Endothelial cell of umbilical vein (primary cell): ENCODE measurements around the gene CSNK1G1. TPM values are rescaled to one million over a fixed set of nuclear protein-coding genes. Genes with fewer than 3 reads are reported as not detected.

Source experiments
- BruUV-seq: library from RNA; stranded (reverse); fragments of 400-500 nt; replicated peaks from 2 replicates; lab custom pipeline; 2021; lab: Mats Ljungman, UMichigan
- CTCF ChIA-PET: fragments of 300-600, 350-600 bp; sonication (Branson Sonifier 250); formaldehyde crosslinking; loops from one replicate; lab custom pipeline; 2021; ENCODE audit warnings: antibody characterized with exemption, inconsistent platforms; lab: Charles Lee
- POLR2A ChIA-PET: fragments of 300-600, 350-600 bp; sonication (Branson Sonifier 250); formaldehyde crosslinking; loops from one replicate; lab custom pipeline; 2021; ENCODE audit warnings: antibody characterized with exemption, inconsistent platforms; lab: Charles Lee
- DNase-seq: peaks from one replicate; pipeline ENCODE4 v3.0.0-alpha.2; 2011; ENCODE audit warnings: low read depth, low spot score
- FAIRE-seq: peaks from 2 replicates; lab custom pipeline; 2011; peaks lifted over from hg19 to GRCh38; lab: Jason Lieb, UNC
- H2AFZ ChIP-seq: 2 replicates; pipeline ENCODE4 v1.6.0; 2012; ENCODE audit warnings: low read depth, low read length, control low read depth, inconsistent platforms
- H3K27ac ChIP-seq: 2 replicates; pipeline ENCODE4 v1.5.1; 2011; ENCODE audit warnings: low read depth, mild to moderate bottlenecking, control low read depth, low read length, moderate library complexity; ENCODE audit not compliant: insufficient read depth
- H3K27me3 ChIP-seq, 2 experiments: 2 replicates each; pipeline versions ENCODE4 v1.6.0 to v1.6.1; 2011; ENCODE audit warnings: low read length in 2 of 2, mixed read lengths in 1 of 2; ENCODE audit not compliant: control insufficient read depth in 2 of 2, insufficient read depth in 2 of 2
- H3K36me3 ChIP-seq, 2 experiments: 2 replicates in 1 of 2; 3 replicates in 1 of 2; pipeline ENCODE4 v1.5.1; 2011; ENCODE audit warnings: low read length in 2 of 2, mild to moderate bottlenecking in 1 of 2, moderate library complexity in 1 of 2; ENCODE audit not compliant: control insufficient read depth in 2 of 2, insufficient read depth in 2 of 2; ENCODE audit errors: extremely low read depth in 1 of 2
- H3K4me1 ChIP-seq: 3 replicates; pipeline ENCODE4 v1.5.1; 2011; ENCODE audit warnings: mild to moderate bottlenecking, low read length; ENCODE audit not compliant: control insufficient read depth, insufficient read depth; ENCODE audit errors: extremely low read depth
- H3K4me2 ChIP-seq: 2 replicates; pipeline ENCODE4 v1.6.1; 2011; ENCODE audit warnings: low read length, control low read depth, mixed read lengths; ENCODE audit not compliant: insufficient read depth
- H3K4me3 ChIP-seq, 3 experiments: fragments of 200-600 bp in 1 of 3; sonication (generic), shearing (Covaris generic) in 1 of 3; replicated peaks in 1 of 3; 2 replicates each; pipeline ENCODE4 v1.5.1; 2011 to 2016; ENCODE audit warnings: control low read depth in 3 of 3, low read length in 3 of 3, mild to moderate bottlenecking in 2 of 3, inconsistent platforms in 1 of 3, low read depth in 1 of 3, moderate library complexity in 1 of 3; ENCODE audit not compliant: insufficient read depth in 1 of 3
- H3K79me2 ChIP-seq: 2 replicates; pipeline ENCODE4 v1.6.0; 2012; ENCODE audit warnings: low read length, inconsistent platforms; ENCODE audit not compliant: control insufficient read depth, insufficient read depth
- H3K9ac ChIP-seq: replicated peaks from 2 replicates; pipeline ENCODE3; 2011; ENCODE audit warnings: low read length, control low read depth; ENCODE audit not compliant: insufficient read depth; ENCODE audit errors: extremely low read depth
- H3K9me1 ChIP-seq: replicated peaks from 3 replicates; pipeline ENCODE4 v1.6.0; 2011; ENCODE audit warnings: mild to moderate bottlenecking, low read length; ENCODE audit not compliant: control insufficient read depth, insufficient read depth; ENCODE audit errors: extremely low read depth
- H3K9me3 ChIP-seq: replicated peaks from 2 replicates; pipeline ENCODE4 v1.5.1; 2012; ENCODE audit warnings: low read length, inconsistent platforms; ENCODE audit not compliant: control insufficient read depth, insufficient read depth
- H4K20me1 ChIP-seq: replicated peaks from 2 replicates; pipeline ENCODE3; 2011; ENCODE audit warnings: mild to moderate bottlenecking, low read length; ENCODE audit not compliant: control insufficient read depth, insufficient read depth; ENCODE audit errors: extremely low read depth
- EZH2 ChIP-seq: IDR thresholded peaks from 2 replicates; pipeline ENCODE4 v1.6.1; 2012; ENCODE audit warnings: borderline replicate concordance, low read depth, mild to moderate bottlenecking, moderate library complexity, low read length, inconsistent platforms; ENCODE audit not compliant: severe bottlenecking
- FOS ChIP-seq: IDR thresholded peaks from 2 replicates; pipeline ENCODE4 v1.6.1; 2011; ENCODE audit warnings: mild to moderate bottlenecking, low read length, moderate library complexity, borderline replicate concordance; ENCODE audit not compliant: insufficient read depth
- GATA2 ChIP-seq: IDR thresholded peaks from 2 replicates; pipeline ENCODE4 v1.7.0; 2011; ENCODE audit warnings: low read depth, mild to moderate bottlenecking, moderate library complexity, mixed read lengths, low read length; ENCODE audit not compliant: insufficient read length, insufficient read depth
- JUN ChIP-seq: IDR thresholded peaks from 2 replicates; pipeline ENCODE4 v1.6.1; 2011; ENCODE audit warnings: borderline replicate concordance, low read depth; ENCODE audit not compliant: insufficient read length, insufficient read depth
- MAX ChIP-seq: IDR thresholded peaks from 2 replicates; pipeline ENCODE4 v1.6.1; 2011; ENCODE audit not compliant: insufficient read depth, insufficient read length
- MYC ChIP-seq: IDR thresholded peaks from one replicate; pipeline ENCODE4 v1.6.1; 2011; ENCODE audit warnings: mild to moderate bottlenecking, low read depth, low read length
- POLR2A ChIP-seq: IDR thresholded peaks from 2 replicates; pipeline ENCODE4 v1.6.1; 2012; ENCODE audit warnings: low read depth, mild to moderate bottlenecking, control low read depth, low read length
- POLR2AphosphoS5 ChIP-seq: IDR thresholded peaks from 2 replicates; pipeline ENCODE4 v1.6.1; 2012; ENCODE audit warnings: low read depth, mild to moderate bottlenecking, control low read depth, low read length, moderate library complexity; ENCODE audit not compliant: insufficient read depth
- dilution Hi-C: fragments of 300-500 bp; cut with MboI; formaldehyde crosslinking; loops from one replicate; pipeline ENCODE4 v1.15.0; 2019; ENCODE audit warnings: low sequenced_read_pairs; ENCODE audit not compliant: extremely low pct_ligation_motif_present
- intact Hi-C: fragments of 100-400 bp; cut with micrococcal nuclease; formaldehyde crosslinking; loops from one replicate; pipeline ENCODE4 v1.10.0; 2022
- polyA plus RNA-seq, 4 experiments: library from polyadenylated mRNA; depleted of rRNA in 3 of 4; stranded (reverse) in 3 of 4; unstranded in 1 of 4; fragments of >200 nt; gene quantifications; 2 replicates each; pipeline versions ENCODE4 v1.2.1 to v1.2.3, GENCODE V29; 2011 to 2012; ENCODE audit warnings: missing spikeins in 1 of 4
- total RNA-seq: library from RNA; stranded (reverse); gene quantifications from 2 replicates; pipeline ENCODE4 v1.2.3, GENCODE V29; 2021
- TF ChIP-seq, protein P1 (sequence below), 2 donors: IDR thresholded peaks; 1 replicate in 1 of 2; 2 replicates in 1 of 2; pipeline ENCODE4 v1.5.1; 2011; ENCODE audit warnings: low read length in 2 of 2, mild to moderate bottlenecking in 2 of 2, moderate library complexity in 2 of 2, control low read depth in 1 of 2, inconsistent platforms in 1 of 2, low read depth in 1 of 2; ENCODE audit not compliant: insufficient read depth in 1 of 2; ENCODE audit errors: extremely low read depth in 1 of 2

Gene CSNK1G1
- total and polyA plus RNA-seq, 2 donors (not counting 3 experiments of a cell fraction or from before 2014, with no cell fraction given), result 9.0 to 31.7 TPM

GRCh38 chr15:64311566-64311965 is 44.4 kb downstream of the CSNK1G1 start:
- H3K4me1 ChIP-seq, result no peaks in the 10 kb centered on the region
- FAIRE-seq (no peak), DNase-seq (no peak)
- no peak overlapping the region for H3K27ac ChIP-seq
- ChIA-PET POLR2A (no interaction called here), CTCF (interaction anchor here (0.6 to 0.7 kb wide), 2 partner anchors 26 to 410 kb away, joined by 3 to 4 read pairs; no protein-coding TSS in a partner anchor)
- H3K9me1 ChIP-seq, result no peaks in the 10 kb centered on the region
- no peak overlapping the region for H2AFZ ChIP-seq
- no peaks in the 10 kb centered on the region for H3K36me3 ChIP-seq
- H3K79me2 ChIP-seq, result peaks cover 33% of the 10 kb centered on the region
- no peaks in the 10 kb centered on the region for H3K9me3 ChIP-seq
- H4K20me1 ChIP-seq, result peaks cover 3% of the 10 kb centered on the region
- TF ChIP-seq MYC (no peak), EZH2 (no peak), POLR2AphosphoS5 (no peak), POLR2A (no peak), FOS (no peak), GATA2 (no peak), JUN (no peak), MAX (no peak)
- TF ChIP-seq, protein P1, sequence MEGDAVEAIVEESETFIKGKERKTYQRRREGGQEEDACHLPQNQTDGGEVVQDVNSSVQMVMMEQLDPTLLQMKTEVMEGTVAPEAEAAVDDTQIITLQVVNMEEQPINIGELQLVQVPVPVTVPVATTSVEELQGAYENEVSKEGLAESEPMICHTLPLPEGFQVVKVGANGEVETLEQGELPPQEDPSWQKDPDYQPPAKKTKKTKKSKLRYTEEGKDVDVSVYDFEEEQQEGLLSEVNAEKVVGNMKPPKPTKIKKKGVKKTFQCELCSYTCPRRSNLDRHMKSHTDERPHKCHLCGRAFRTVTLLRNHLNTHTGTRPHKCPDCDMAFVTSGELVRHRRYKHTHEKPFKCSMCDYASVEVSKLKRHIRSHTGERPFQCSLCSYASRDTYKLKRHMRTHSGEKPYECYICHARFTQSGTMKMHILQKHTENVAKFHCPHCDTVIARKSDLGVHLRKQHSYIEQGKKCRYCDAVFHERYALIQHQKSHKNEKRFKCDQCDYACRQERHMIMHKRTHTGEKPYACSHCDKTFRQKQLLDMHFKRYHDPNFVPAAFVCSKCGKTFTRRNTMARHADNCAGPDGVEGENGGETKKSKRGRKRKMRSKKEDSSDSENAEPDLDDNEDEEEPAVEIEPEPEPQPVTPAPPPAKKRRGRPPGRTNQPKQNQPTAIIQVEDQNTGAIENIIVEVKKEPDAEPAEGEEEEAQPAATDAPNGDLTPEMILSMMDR (IDR thresholded peaks at IDR 0.05; ENCODE audit: extremely low read depth in 1 of 2, insufficient read depth in 1 of 2, low read depth in 1 of 2, low read length in 2 of 2), result no peak
- intact Hi-C loops (no loop called here), dilution Hi-C loops (no loop called here)
- no peak overlapping the region for H3K4me2 ChIP-seq
- no peak overlapping the region for H3K4me3 ChIP-seq
- no TSS peak for BruUV-seq
- no peaks in the 10 kb centered on the region for H3K27me3 ChIP-seq
- no peak overlapping the region for H3K9ac ChIP-seq
